Neutrophil (primary cell): ENCODE measurements around the gene RAC2.
A peak's percentile ranks its signal among the peaks of the same experiment; 100 is the strongest.

Experiments
- H3K27ac ChIP-seq: fragments of 200-600 bp; sonication (generic); 2 replicates; pipeline ENCODE4 v1.5.1; 2016; ENCODE audit warnings: mild to moderate bottlenecking, moderate library complexity
- H3K27me3 ChIP-seq: fragments of 200-600 bp; sonication (generic); 2 replicates; pipeline ENCODE4 v1.6.0; 2016; ENCODE audit warnings: mild to moderate bottlenecking
- H3K36me3 ChIP-seq: fragments of 200-600 bp; sonication (generic); 2 replicates; pipeline ENCODE4 v1.5.1; 2017
- H3K4me1 ChIP-seq, 2 experiments: fragments of 200-600 bp in 1 of 2; sonication (generic) in 1 of 2; 1 replicate in 1 of 2; 2 replicates in 1 of 2; pipeline versions ENCODE4 v1.5.1 to v1.6.1; 2013 to 2016; ENCODE audit warnings: low read depth in 1 of 2, low read length in 1 of 2, mild to moderate bottlenecking in 1 of 2, moderate library complexity in 1 of 2; ENCODE audit not compliant: control insufficient read depth in 1 of 2, insufficient read depth in 1 of 2
- H3K4me3 ChIP-seq, 2 experiments: fragments of 200-600 bp in 1 of 2; sonication (generic) in 1 of 2; 1 replicate in 1 of 2; 2 replicates in 1 of 2; pipeline ENCODE4 v1.5.1; 2013 to 2016; ENCODE audit warnings: low read depth in 1 of 2, low read length in 1 of 2, mild to moderate bottlenecking in 1 of 2, moderate library complexity in 1 of 2
- H3K9me3 ChIP-seq: fragments of 200-600 bp; sonication (generic); 2 replicates; pipeline ENCODE4 v1.5.1; 2016
- TF ChIP-seq, protein P1 (sequence below): fragments of 200-600 bp; sonication (generic); IDR thresholded peaks from 2 replicates; pipeline ENCODE4 v1.5.1; 2016; ENCODE audit warnings: antibody characterized with exemption

The RAC2 gene

DNA sequence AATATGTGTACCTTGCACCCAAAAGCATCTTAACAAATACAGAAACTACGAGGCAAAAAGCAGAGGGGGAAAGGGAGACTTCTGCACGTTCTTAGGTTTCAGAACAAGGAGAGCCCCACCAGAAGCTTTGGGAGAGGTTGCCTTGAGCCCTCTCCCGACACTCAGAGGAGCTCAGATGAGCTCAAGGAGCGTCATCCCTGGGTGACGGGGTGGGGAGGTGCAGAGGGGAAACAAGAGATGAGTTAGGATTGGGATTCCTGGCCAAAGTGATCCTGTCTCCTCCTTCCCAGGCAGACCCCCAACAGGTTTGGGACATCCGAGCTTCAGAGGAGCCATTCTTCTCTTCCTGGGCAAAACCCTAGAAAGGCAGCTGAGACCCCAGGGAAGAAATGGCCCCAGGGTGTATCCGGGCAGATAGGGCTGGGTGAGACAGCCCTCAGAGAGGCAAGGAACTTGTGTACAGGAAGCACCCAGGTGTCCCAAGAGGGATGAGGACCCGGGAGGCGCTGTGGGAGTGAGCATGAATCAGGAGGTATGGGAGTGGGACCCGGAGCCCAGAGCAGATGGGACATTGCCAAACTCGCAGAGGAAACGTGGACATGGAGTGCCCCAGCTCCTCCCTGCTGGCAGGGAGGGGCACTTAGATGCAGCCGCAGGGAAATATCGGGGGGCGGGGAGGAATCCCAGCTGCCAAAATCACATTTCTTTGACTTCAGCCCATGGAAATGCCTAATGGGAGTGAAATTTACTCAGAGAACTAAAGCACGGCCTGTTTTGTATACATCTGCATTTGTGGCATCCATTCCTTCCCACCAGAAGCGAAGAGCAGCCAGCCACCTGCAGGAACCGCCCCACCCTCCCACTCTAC is 68.4 kb downstream of the RAC2 start:
- H3K9me3 ChIP-seq, result no peaks in the 10 kb centered on the region
- no peaks in the 10 kb centered on the region for H3K36me3 ChIP-seq
- TF ChIP-seq, protein P1, sequence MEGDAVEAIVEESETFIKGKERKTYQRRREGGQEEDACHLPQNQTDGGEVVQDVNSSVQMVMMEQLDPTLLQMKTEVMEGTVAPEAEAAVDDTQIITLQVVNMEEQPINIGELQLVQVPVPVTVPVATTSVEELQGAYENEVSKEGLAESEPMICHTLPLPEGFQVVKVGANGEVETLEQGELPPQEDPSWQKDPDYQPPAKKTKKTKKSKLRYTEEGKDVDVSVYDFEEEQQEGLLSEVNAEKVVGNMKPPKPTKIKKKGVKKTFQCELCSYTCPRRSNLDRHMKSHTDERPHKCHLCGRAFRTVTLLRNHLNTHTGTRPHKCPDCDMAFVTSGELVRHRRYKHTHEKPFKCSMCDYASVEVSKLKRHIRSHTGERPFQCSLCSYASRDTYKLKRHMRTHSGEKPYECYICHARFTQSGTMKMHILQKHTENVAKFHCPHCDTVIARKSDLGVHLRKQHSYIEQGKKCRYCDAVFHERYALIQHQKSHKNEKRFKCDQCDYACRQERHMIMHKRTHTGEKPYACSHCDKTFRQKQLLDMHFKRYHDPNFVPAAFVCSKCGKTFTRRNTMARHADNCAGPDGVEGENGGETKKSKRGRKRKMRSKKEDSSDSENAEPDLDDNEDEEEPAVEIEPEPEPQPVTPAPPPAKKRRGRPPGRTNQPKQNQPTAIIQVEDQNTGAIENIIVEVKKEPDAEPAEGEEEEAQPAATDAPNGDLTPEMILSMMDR, result no peak
- peak overlapping the region; percentile 48 to 54 for H3K4me3 ChIP-seq
- peak overlapping the region; percentile 89 for H3K27ac ChIP-seq
- H3K4me1 ChIP-seq, result peaks cover 51 to 57% of the 10 kb centered on the region in 2 experiments
- peaks cover 3% of the 10 kb centered on the region for H3K27me3 ChIP-seq
